Upper lobe of left lung (tissue), 4 donors: ENCODE data around the gene TMEM129.

Source experiments
- EP300 ChIP-seq, 4 donors: sonication (generic); formaldehyde crosslinking; IDR thresholded peaks; one replicate each; pipeline ENCODE4 v1.5.1; 2017; ENCODE audit warnings: antibody characterized with exemption in 4 of 4, control low read depth in 2 of 4
- POLR2A ChIP-seq, 4 donors: fragments of 450-650 bp; IDR thresholded peaks; one replicate each; pipeline ENCODE4 v1.5.1; 2016 to 2017; ENCODE audit warnings: antibody characterized with exemption in 4 of 4, mild to moderate bottlenecking in 2 of 4
- TF ChIP-seq, protein P1 (sequence below), 6 experiments: fragments of 450-650 bp in 4 of 6; fragments of 200-600 bp in 2 of 6; sonication (generic) in 2 of 6; IDR thresholded peaks; one replicate each; pipeline ENCODE4 v1.5.1; 2016 to 2019; ENCODE audit warnings: antibody characterized with exemption in 6 of 6

DNA sequence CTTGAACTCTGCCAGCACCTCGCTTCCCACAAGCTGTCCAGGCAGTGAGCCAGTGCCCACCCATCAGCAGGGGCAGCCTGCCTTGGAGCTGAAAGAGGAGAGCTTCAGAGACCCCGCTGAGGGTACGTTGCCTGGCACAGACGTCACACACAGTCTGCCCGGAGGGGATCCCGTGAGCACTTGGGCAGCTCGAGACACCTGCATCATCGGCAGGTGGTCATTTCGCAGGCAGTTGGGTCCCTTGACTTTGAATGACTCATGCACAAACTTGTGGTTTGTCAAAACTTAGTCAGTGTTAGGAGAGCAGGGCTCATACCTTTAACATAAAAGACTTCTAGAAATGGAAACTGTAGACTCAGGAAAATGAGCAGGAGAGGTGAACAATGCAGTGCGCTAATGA lies 10.1 kb upstream of the TMEM129 start:
- TF ChIP-seq POLR2A (IDR thresholded peaks at IDR 0.05) = no peak
- no peak for TF ChIP-seq EP300 (IDR thresholded peaks at IDR 0.05)
- TF ChIP-seq, protein P1, sequence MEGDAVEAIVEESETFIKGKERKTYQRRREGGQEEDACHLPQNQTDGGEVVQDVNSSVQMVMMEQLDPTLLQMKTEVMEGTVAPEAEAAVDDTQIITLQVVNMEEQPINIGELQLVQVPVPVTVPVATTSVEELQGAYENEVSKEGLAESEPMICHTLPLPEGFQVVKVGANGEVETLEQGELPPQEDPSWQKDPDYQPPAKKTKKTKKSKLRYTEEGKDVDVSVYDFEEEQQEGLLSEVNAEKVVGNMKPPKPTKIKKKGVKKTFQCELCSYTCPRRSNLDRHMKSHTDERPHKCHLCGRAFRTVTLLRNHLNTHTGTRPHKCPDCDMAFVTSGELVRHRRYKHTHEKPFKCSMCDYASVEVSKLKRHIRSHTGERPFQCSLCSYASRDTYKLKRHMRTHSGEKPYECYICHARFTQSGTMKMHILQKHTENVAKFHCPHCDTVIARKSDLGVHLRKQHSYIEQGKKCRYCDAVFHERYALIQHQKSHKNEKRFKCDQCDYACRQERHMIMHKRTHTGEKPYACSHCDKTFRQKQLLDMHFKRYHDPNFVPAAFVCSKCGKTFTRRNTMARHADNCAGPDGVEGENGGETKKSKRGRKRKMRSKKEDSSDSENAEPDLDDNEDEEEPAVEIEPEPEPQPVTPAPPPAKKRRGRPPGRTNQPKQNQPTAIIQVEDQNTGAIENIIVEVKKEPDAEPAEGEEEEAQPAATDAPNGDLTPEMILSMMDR (IDR thresholded peaks at IDR 0.05) = no peak
